Osteocyte (in vitro differentiated cells): ENCODE data around the gene ALG12. TPM values are rescaled to one million over a fixed set of nuclear protein-coding genes. Genes with fewer than 3 reads are reported as not detected.
"Not testable (repeated sequence)": the region's sequence is repeated elsewhere in the genome, so short reads cannot be mapped to it uniquely, and the experiment has no call there.

Experiments used
- DNase-seq: peaks from one replicate; pipeline ENCODE4 v3.0.0; 2021; ENCODE audit warnings: mixed read lengths; ENCODE audit not compliant: unreplicated experiment; ENCODE audit errors: extremely low spot score
- H3K27ac Mint-ChIP-seq: one replicate; pipeline ENCODE4 v1.8.0; 2021; ENCODE audit warnings: mild to moderate bottlenecking, mixed read lengths; ENCODE audit not compliant: unreplicated experiment
- H3K27me3 Mint-ChIP-seq: one replicate; pipeline ENCODE4 v1.8.0; 2021; ENCODE audit warnings: mixed read lengths; ENCODE audit not compliant: unreplicated experiment
- H3K36me3 Mint-ChIP-seq: one replicate; pipeline ENCODE4 v1.8.0; 2021; ENCODE audit warnings: mixed read lengths; ENCODE audit not compliant: unreplicated experiment
- H3K4me1 Mint-ChIP-seq: one replicate; pipeline ENCODE4 v1.8.0; 2021; ENCODE audit warnings: mixed read lengths; ENCODE audit not compliant: unreplicated experiment
- H3K4me3 Mint-ChIP-seq: one replicate; pipeline ENCODE4 v1.8.0; 2021; ENCODE audit warnings: mild to moderate bottlenecking, moderate library complexity, mixed read lengths; ENCODE audit not compliant: unreplicated experiment
- H3K9me3 Mint-ChIP-seq: one replicate; pipeline ENCODE4 v1.8.0; 2021; ENCODE audit warnings: mixed read lengths; ENCODE audit not compliant: unreplicated experiment
- CTCF ChIP-seq: fragments of 200-600 bp; sonication (generic); IDR thresholded peaks from 2 replicates; pipeline ENCODE4 v1.5.0; 2021; ENCODE audit warnings: antibody characterized with exemption, mild to moderate bottlenecking, moderate library complexity
- total RNA-seq: library from RNA; stranded (reverse); gene quantifications from 2 replicates; pipeline ENCODE4 v1.2.1, GENCODE V29; 2021

Gene ALG12
- total RNA-seq, 1 donor from 2014 or later, result 27.1 TPM

- no peak for DNase-seq
- no peak for TF ChIP-seq CTCF
- no peak overlapping the region for H3K27ac Mint-ChIP-seq
- H3K27me3 Mint-ChIP-seq, result no peaks in the 10 kb centered on the region
- H3K4me3 Mint-ChIP-seq, result no peak overlapping the region
- H3K36me3 Mint-ChIP-seq, result no peaks in the 10 kb centered on the region
- H3K4me1 Mint-ChIP-seq, result peaks cover 19% of the 10 kb centered on the region
- no peaks in the 10 kb centered on the region for H3K9me3 Mint-ChIP-seq
Measured at GRCh38 chr22:49948116-49948957, 30.1 kb upstream of the ALG12 start.

- TF ChIP-seq CTCF, result no peak
Measured at GRCh38 chr22:49947296-49947622, 29.0 kb upstream of the ALG12 start.

GRCh38 chr22:49946612-49947295 is 28.5 kb upstream of the ALG12 start:
- Mint-ChIP-seq H3K4me3 (no peak overlapping the region), H3K9me3 (no peaks in the 10 kb centered on the region), H3K27me3 (no peaks in the 10 kb centered on the region), H3K36me3 (no peaks in the 10 kb centered on the region), H3K4me1 (peaks cover 9% of the 10 kb centered on the region), H3K27ac (no peak overlapping the region)
- no peak for DNase-seq
- no peak for TF ChIP-seq CTCF

More at GRCh38 chr22:49947296-49947622, 29.0 kb upstream of the ALG12 start:
- no peaks in the 10 kb centered on the region for H3K27me3 Mint-ChIP-seq
- peaks cover 14% of the 10 kb centered on the region for H3K4me1 Mint-ChIP-seq
- no peaks in the 10 kb centered on the region for H3K9me3 Mint-ChIP-seq
- no peak overlapping the region for H3K4me3 Mint-ChIP-seq
- no peak overlapping the region for H3K27ac Mint-ChIP-seq
- no peaks in the 10 kb centered on the region for H3K36me3 Mint-ChIP-seq
- no peak for DNase-seq

- not testable (repeated sequence) for DNase-seq, H3K27me3 Mint-ChIP-seq, H3K36me3 Mint-ChIP-seq, H3K9me3 Mint-ChIP-seq, H3K4me1 Mint-ChIP-seq, H3K4me3 Mint-ChIP-seq
- peak overlapping the region; percentile 31 for H3K27ac Mint-ChIP-seq
Measured at GRCh38 chr22:49945042-49945794, 27.0 kb upstream of the ALG12 start.

- no peaks in the 10 kb centered on the region for H3K27me3 Mint-ChIP-seq
Measured at GRCh38 chr22:49944399-49944891, 26.2 kb upstream of the ALG12 start.

More at GRCh38 chr22:49944399-49944891, 26.2 kb upstream of the ALG12 start:
- H3K4me3 Mint-ChIP-seq, result no peak overlapping the region
- no peaks in the 10 kb centered on the region for H3K36me3 Mint-ChIP-seq
- H3K4me1 Mint-ChIP-seq, result peaks cover 6% of the 10 kb centered on the region
- TF ChIP-seq CTCF, result no peak
- DNase-seq, result no peak
- no peaks in the 10 kb centered on the region for H3K9me3 Mint-ChIP-seq
- no peak overlapping the region for H3K27ac Mint-ChIP-seq
